ENCODE data around the gene DUSP28.
"Not testable (repeated sequence)": the region's sequence is repeated elsewhere in the genome, so short reads cannot be mapped to it uniquely, and the experiment has no call there.

The DUSP28 gene

DNA sequence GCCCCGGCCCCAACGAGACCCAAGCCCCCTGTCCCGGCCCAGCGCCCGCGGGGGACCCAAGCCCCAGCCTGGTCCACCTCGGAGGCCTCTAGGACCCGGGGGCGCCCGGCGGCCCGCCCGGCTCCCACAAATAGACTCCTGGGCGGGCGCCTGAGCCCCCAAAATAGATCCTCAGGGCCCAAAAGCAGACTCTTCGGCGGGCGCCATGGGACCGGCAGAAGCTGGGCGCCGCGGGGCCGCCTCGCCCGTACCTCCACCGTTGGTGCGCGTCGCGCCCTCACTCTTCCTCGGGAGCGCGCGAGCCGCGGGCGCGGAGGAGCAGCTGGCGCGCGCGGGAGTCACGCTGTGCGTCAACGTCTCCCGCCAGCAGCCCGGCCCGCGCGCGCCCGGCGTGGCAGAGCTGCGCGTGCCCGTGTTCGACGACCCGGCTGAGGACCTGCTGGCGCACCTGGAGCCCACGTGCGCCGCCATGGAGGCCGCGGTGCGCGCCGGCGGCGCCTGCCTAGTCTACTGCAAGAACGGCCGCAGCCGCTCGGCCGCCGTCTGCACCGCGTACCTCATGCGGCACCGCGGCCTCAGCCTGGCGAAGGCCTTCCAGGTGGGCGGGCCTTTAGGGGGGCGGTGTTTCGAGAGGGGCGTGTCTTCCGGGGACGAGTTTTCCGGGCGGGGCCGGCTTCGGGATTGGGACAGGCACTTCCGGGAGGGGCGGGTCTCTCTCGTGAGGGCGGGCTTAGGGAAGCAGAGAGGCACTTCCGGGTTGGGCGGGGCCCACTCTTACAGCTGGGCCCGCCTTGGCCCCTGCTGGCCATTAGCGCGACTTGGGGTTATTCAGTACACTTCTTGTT, 545 bp downstream of the DUSP28 start:
- DNase-seq (ENCODE audit: low read depth, low spot score) = peak; percentile 92

DNA sequence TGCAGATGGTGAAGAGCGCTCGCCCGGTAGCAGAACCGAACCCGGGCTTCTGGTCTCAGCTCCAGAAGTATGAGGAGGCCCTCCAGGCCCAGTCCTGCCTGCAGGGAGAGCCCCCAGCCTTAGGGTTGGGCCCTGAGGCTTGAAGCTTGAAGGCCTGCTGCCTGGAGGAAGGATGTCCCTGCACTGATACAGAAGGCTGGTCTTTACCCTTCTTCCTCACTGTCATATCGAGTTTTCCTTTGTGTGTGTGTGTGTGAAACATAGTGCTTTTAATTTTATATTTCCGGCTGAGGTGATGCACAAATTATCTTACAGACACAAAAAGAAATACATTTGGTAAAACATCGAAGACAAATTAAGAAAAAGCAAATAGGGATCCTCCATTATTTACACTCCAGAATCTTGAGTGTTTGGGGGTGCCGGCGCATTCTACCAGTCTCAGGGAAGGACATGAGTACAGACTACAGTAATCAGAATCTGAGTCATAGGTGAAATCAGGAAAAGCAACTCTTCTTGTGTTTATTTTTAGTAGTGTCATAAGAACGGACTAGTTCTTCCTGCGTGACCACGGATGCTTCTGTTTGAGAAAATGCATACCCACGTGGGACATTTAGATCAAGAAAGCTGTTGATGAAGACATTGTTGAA, 1.3 kb downstream of the DUSP28 start:
- DNase-seq (ENCODE audit: low read depth, low spot score) = no peak

DNA sequence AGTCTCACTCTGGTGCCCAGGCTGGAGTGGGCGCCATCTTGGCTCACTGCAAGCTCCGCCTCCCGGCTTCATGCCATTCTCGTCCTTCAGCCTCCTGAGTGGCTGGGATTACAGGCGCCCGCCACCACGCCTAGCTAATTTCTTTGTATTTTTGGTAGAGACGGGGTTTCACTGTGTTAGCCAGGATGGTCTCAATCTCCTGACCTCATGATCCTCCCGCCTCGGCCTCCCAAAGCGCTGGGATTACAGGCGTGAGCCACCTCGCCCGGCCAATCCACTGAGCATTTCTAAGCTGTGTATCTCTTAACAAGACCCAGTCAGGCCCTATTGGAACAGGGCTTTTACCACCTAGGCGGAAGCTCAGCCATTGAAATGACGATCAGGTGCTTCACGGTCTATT, 3.1 kb downstream of the DUSP28 start:
- DNase-seq (ENCODE audit: low read depth, low spot score) = not testable (repeated sequence)

DNA sequence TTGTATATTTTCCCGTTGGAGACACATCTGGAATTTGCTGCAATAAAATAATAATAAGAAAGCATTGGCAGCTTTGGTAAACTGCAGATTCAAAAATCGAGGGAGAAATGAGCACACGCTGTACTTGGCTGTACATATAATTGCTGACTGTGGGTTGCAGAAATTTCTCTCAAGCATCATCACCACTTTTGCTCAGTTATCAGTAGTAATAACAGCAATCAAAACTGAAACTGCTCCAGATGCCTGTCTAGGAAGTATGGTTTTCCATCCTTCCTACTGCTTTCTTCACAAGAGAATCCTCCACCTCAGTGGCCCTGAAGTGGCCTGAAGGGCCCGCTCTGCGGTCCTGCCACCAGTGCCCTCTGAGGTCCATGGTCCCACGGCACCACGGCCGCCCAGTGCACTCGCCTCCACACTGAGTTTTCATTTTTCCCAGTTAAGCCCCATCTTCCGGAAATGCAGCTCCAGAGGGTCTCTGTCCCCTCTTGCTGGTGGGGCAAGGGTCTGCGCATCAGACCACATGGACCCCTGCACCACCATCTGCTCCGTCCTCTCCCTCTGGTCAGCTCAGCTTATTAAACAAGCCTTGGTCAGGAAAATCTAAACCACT, 3.9 kb downstream of the DUSP28 start:
- DNase-seq (ENCODE audit: low read depth, low spot score) = no peak

DNA sequence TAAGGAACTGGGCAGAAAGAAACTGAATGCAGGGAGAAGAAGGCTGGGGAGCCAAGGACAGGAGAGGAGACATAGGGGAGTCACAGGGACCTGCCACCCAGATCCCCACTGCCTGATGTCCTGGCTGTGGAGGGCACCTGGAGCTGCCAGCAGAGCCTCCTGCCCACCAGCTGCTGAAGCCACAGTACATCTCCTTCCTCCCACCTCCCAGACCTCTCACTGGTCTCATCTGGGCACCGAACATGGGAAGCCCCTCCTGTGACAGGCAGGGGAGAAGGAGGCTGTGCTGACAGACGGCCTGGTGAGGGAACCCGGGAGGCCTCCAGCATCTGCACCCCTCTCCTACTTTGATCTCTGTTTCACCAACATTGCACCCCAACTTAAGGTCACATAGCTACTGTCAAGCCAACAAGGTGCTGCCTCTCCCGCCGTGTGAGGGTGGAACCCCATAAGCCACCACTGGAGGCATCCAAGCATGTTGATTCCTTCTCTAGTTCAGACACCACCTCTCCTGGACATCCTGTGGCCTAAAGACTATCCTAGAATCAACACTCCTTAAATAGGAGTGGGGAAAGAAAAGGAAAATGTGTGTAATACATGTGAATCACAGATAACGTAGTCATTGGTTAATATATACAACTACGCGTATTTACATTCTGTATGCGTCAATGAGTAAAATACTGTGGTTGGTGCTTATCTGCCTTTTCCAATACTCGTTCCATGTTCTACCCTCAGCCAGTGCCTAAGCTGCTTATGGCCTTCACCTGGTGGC, 4.6 kb downstream of the DUSP28 start:
- DNase-seq (ENCODE audit: low read depth, low spot score) = no peak

DNA sequence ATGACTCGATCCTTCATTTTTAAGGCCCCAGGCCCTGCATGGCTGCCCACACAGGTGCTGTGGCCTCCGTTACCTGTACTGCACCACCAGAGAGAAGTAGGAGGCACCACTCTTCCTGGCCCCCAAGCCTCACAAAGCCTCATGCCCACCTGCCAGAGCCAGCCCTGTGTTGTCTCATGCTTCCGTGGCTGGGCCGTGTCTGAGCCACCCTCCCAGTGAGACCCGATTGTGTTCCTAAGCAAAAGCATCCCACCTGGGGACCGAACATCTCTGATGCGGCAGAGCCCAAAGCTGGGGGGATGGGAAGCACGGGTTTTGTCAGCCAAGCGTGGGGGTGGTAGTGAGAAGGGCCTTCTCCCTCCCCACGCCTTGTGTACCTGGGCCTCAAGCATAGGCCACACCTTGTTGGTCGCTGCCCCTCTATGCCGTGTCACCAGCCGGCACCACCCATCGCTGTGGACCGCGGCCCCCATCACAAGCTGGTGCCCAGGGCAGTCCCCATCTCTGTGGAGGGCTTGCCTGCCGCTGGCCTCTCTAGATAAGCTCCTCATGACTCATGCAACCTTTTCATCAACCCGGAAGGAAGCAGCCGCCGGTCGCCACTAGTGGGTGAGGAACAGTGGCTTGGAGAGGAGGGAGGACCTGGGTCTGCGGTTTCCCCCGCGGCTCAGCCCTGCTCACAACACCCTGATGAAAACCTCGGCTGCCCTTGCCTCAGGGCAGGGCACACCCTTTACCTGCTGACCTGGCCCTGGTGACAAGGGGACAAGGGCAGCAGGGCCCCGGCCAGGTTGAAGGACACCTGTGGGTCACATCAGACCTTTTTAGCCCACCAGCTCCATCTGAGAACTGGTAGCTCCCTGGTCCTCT, 5.4 kb downstream of the DUSP28 start:
- no peak for DNase-seq (ENCODE audit: low read depth, low spot score)

DNA sequence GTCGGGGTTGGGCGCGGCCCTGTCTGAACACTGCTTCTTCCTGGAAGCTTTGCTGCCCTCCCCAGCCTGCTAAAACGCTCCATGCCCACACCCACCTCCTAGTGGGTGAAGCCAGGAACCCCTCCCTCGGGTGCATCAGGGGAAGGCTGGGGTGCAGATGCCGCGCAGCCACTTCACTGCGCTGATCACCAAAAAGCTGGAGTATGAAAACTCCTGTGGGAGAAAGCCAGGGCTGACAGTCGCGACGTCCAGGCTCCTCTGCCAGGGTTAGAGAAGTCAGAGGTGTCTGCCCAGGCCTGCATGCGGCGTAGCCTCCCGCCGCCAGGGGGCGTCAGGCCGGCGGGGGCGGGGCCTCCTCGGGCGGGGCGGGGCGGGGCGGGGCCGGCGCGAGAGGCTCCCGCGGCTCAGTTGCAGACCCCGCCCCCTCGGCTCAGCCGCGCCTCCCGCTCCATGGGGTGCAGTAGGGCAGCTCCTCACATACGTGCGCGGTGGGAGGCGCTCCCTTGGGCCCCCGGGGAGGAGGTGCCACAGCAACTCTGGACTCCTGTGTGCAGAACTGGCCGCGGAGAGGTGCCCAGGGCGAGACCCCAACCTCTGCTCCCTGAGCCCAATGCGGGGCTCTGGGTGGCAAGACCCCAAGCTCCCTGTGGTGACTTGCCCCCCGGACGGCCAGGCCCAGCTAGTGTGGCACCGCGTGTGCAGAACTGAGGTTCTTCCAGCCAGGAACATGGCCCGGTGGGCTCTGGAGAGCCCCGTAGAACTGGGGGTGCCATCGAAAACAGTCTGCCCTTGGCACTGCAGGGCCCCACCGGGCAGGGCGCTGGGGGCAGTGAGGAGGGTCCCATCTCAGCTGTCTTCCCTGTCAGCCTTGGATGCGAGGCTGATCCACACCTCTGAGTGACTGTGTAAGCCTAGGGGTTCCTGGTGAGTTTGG, 6.3 kb downstream of the DUSP28 start:
- DNase-seq (ENCODE audit: low read depth, low spot score) = no peak

DNA sequence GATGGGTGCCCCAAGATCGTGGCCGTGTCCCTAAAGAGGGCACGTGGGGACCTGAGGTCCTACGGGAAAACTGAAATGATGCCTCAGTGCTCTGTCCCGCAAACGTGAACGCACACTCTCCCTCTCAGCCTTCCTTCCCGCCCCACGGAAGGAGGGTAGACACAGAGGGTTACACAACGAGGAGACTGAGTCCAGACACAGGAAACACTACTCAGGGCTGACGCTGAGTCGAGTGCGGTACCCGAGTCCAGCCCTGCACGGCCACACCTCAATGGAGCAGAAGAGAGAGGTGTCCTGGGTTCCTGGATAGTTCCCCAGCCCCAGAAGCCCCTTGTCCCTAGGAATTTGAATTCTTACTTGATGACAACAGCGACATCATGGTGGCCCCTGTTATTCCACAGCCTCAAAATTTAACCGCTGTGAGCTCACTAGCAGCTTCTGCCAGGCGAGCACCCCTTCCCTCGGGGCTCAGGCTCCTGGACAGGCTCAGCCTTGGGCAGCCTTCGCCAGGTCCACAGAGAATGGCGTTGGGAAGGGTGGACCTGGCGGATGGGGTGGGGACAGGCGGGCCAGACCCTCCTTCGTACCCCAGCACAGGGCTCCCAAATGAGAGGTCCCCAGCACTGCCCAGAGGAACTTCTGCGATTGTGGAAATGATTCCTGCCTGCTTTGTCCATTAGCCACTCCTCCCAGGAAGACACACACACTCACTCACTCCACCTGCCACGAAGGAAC, 7.1 kb downstream of the DUSP28 start:
- no peak for DNase-seq (ENCODE audit: low read depth, low spot score)

DNA sequence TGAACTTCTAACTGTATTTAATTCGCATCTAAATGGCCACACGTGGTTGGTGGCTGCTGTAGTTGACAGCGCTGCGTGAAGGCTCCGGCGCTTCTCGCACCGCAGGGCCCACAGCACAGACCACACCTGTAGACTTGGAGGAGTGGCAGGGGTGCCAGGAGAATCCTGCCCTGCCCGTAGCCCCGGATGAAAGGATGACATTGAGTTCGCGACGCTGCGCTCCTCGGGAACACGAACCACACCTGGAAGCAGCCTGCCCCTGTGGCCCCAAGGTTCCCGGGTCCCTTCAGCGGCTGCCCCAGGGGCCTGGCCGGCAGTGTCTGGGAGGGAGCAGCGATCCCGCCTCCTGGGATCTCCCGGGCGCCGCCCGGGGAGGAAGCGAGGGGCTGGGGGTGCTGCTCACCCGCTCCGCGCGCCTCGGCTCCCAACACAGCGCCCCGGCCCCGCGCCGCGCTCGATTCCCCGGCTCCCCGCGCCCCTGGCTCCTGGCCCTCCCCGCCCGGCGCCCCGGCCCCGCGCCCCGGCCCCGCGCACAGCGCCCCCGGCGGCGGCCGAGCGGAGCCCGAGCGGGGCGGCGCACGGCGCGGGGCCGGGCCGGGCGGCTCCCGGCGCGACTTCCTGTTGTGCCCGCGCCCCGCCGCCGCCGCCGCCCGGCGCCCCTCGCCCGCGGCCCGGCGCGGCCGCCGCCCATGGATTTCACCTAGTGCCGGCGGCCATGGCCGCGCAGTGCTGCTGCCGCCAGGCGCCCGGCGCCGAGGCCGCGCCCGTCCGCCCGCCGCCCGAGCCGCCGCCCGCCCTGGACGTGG, 7.9 kb downstream of the DUSP28 start, which contains the start of gene RNPEPL1:
RNPEPL1 (plus strand) TSS at position 613 of the 806 bp plus-strand sequence; CDS start at position 716, 103 bp downstream.
- no peak for DNase-seq (ENCODE audit: low read depth, low spot score)

DNA sequence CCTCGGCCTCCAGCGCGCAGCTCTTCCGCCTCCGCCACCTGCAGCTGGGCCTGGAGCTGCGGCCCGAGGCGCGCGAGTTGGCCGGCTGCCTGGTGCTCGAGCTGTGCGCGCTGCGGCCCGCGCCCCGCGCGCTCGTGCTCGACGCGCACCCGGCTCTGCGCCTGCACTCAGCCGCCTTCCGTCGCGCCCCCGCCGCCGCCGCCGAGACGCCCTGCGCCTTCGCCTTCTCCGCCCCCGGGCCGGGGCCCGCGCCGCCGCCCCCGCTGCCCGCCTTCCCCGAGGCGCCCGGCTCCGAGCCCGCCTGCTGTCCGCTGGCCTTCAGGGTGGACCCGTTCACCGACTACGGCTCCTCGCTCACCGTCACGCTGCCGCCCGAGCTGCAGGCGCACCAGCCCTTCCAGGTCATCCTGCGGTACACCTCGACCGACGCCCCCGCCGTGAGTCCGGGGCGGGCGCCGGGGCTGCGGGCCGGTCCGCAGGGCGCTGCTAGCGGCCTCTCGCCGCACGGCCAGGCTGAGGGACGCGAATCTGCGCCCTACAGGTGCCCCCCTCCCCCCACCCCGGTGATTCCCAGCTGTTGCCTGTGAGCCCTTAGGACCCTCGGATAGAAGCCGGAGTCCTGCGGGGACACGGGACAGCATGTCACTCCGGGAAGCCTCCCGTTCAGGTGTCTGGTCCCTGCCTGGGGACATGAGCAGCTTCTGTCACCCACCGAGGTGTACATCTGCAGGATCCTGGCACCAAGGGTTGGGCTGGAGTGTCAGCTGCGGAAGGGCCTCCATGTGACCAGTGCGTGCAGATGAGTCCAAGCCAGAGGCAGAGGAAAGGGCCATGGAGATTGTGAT, 8.7 kb downstream of the DUSP28 start:
- DNase-seq (ENCODE audit: low read depth, low spot score) = no peak

DNA sequence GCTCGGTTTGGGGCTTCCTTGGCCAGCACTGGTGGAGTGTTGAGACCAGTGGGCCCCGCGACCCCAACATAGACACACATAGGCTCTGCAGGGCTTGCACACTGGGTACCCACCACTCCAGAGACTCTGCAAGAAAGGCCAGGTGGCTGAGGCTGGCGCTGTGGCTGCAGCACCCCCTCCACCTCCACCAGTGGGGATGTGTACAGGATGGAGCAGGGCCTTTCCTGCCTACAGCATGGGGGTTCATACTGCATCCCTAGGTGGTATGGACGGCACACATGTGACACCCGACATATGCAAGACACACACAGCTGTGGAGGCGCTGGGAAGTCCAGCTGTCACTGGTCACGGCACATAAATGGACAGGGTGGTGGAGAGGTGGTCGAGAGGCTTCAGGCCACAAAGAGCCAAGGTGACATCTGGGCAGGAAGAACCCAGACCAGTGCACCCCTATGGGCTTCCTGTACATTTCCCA, 9.4 kb downstream of the DUSP28 start:
- no peak for DNase-seq (ENCODE audit: low read depth, low spot score)

DNA sequence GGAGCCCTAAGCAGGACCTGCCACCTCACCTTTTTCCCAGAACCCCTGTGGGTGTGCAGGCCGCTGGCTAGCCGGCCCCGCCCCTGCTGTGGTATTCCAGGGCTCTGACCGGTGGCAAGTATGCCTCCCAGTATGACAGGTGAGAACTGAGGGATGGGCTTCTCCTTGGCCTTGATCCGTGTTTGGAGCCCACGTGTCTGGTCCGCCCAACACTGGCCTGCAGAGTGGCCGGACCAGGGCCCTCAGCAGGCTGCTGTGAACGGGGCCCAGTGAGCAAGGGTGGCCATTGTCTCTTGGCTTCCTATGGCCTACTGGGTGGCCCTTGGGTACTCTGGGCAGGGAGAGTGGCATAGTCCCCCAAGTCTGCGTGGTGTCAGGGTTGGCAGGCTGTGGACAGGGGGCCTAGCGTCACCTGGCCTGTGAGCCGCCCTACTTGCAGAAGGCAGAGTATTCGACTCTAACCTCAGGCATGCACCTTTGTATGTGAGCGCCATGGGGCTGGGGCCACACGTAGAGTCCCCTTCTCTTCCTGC, 9.9 kb downstream of the DUSP28 start:
- DNase-seq (ENCODE audit: low read depth, low spot score) = no peak

DNA sequence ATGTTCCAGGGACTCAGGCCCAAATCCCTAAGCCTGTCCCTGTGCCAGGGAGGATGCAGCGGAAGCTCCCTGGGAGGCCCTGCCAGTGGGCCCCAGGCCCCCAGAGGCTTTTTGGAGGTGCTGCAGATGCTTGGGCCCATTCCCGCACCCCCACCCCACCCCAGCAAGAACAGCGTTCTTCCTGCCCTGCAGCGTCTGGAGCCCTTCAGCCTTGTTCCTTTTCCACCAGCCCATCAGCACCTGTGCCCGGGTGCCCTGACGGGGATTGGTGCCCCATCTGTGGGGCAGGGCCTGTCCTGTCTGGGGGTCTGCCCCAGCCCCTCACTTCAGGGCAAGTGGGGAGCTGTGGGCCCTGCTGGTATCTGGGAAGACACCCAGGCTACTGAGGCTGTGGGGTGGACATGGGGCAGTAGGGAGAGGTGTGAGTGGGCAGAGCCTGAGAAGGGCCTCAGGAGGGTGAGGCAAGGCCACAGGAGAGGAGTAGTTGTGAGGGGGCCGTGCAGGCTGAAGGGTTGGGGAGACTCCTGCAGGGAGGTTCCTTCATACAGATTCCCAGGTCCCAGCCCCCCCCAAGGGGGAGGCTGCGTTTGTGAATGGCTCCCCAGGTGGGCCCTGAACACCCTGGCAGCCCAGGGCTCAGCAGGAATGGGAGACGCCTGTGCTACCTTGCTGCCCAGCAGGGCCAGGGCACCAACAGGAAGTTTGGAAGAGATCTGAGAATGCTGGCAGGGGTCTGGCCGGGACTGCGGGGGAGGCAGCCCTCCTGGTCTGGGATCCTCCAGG, 10.6 kb downstream of the DUSP28 start:
- DNase-seq (ENCODE audit: low read depth, low spot score) = no peak

DNA sequence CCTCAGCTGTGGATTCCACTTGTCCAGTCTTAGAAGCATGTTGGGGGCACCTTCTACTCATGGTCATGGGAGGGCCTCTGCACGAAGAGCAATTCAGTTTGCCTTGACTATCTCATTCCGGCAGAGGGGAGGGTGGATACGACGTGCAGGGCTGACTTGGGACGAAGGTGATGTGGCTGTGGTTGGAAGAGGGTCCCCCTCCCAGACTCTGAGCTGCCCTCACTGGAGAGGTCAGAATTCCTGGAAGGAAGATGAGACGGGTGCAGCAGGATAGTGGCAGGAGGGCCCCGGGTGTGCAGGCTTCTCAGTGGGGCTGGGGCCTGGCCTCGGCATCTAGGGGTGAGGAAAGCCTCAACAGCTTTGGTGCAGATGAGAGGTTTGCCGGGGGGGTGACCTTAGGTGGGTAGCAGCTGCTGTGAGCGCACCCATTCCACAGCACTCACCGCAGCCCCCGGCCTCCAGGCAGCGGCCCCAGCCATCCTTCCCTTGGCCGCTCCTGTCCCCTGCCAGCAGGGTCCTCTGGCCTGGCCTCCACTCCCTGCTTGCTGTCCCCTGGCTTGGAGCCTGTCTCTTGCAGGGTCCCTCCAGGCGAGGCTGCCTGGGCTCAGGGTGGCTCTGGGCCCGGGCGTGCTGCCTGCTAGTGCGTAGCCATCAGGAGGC, 11.3 kb downstream of the DUSP28 start:
- no peak for DNase-seq (ENCODE audit: low read depth, low spot score)
